Measurements from ENCODE around the gene LY6G6F. TPM values are rescaled to one million over a fixed set of nuclear protein-coding genes. Genes with fewer than 3 reads are reported as not detected.

Gene LY6G6F
- total and polyA plus RNA-seq, 2 of the 13 experiments (the other 11 are each of a cell fraction or from before 2014, with no cell fraction given), result not detected

GRCh38 chr6:31739639-31740396 lies 33.2 kb downstream of the LY6G6F start, which contains the start of gene MSH5 (continued):
- TF ChIP-seq GMEB1 (CRISPR knock-in tag; IDR thresholded peaks at IDR 0.05; ENCODE audit: borderline replicate concordance) (peak; percentile 83; the same call in 1 of the 2 replicates), NFKBIZ (CRISPR knock-in tag; IDR thresholded peaks at IDR 0.05) (no peak), MLLT10 (CRISPR knock-in tag; IDR thresholded peaks at IDR 0.05) (no peak), HOXA7 (CRISPR knock-in tag; IDR thresholded peaks at IDR 0.05) (peak; percentile 96; the same call in 1 of the 2 replicates), SNAI1 (CRISPR knock-in tag; IDR thresholded peaks at IDR 0.05; ENCODE audit: borderline replicate concordance) (peak; percentile 99), ZNF143 (CRISPR knock-in tag; IDR thresholded peaks at IDR 0.05) (no peak; the same call in none of the 2 replicates), ZBTB4 (CRISPR knock-in tag; IDR thresholded peaks at IDR 0.05; ENCODE audit: borderline replicate concordance) (peak; percentile 70; the same call in 1 of the 2 replicates), BRF2 (CRISPR knock-in tag; IDR thresholded peaks at IDR 0.05) (peak; percentile 97), TFDP2 (CRISPR knock-in tag; IDR thresholded peaks at IDR 0.05) (peak; percentile 100), SOX13 (IDR thresholded peaks at IDR 0.05) (no peak), SOX13 (CRISPR knock-in tag; conservative IDR thresholded peaks at IDR 0.05 in 1 of 2, IDR thresholded peaks at IDR 0.05 in 1 of 2) (peak in 1 of 2 experiments; percentile 3; a peak in 1 of 4 replicates), EHMT2 (IDR thresholded peaks at IDR 0.05; ENCODE audit: borderline replicate concordance, low read depth, low read length) (no peak), FUBP1 (CRISPR knock-in tag; IDR thresholded peaks at IDR 0.05; ENCODE audit: borderline replicate concordance) (no peak), SIX4 (CRISPR knock-in tag; IDR thresholded peaks at IDR 0.05) (peak; percentile 92), MEIS2 (CRISPR knock-in tag; IDR thresholded peaks at IDR 0.05) (peak; percentile 90; the same call in 1 of the 2 replicates), POGZ (CRISPR knock-in tag; IDR thresholded peaks at IDR 0.05) (peak; percentile 67), NFATC3 (CRISPR knock-in tag; IDR thresholded peaks at IDR 0.05) (peak; percentile 90), ZNF446 (CRISPR knock-in tag; IDR thresholded peaks at IDR 0.05) (peak; percentile 99), HMG20B (CRISPR knock-in tag; conservative IDR thresholded peaks at IDR 0.05) (no peak), ZSCAN29 (CRISPR knock-in tag; conservative IDR thresholded peaks at IDR 0.05) (0 out of 2 replicates have a peak, but pooled peaks have one; percentile 42)
